A549 (cell line): ENCODE data around the gene COPS8.

Experiments used
- BHLHE40 ChIP-seq: IDR thresholded peaks from 2 replicates; pipeline ENCODE4 v1.6.1; 2012; ENCODE audit warnings: low read depth, low read length, inconsistent platforms
- CTCF ChIP-seq: fragments of >200 bp; sonication (Bioruptor Twin); formaldehyde crosslinking; IDR thresholded peaks from 3 replicates; pipeline ENCODE4 v1.5.1; 2016
- JUN ChIP-seq, 2 experiments: fragments of >200 bp; sonication (Bioruptor Twin); formaldehyde crosslinking; IDR thresholded peaks; 2 replicates in 1 of 2; 3 replicates in 1 of 2; pipeline ENCODE4 v1.6.1; 2016 to 2017
- MAX ChIP-seq: IDR thresholded peaks from 2 replicates; pipeline ENCODE4 v1.6.1; 2012
- POLR2A ChIP-seq: IDR thresholded peaks from 2 replicates; pipeline ENCODE4 v1.6.1; 2012; ENCODE audit warnings: mild to moderate bottlenecking, low read length
- RAD21 ChIP-seq, 2 experiments: fragments of >200 bp in 1 of 2; sonication (Bioruptor Twin) in 1 of 2; formaldehyde crosslinking in 1 of 2; IDR thresholded peaks in 1 of 2; conservative IDR thresholded peaks in 1 of 2; 2 replicates in 1 of 2; 3 replicates in 1 of 2; pipeline ENCODE4 v1.6.1; 2012 to 2018; ENCODE audit warnings: inconsistent platforms in 1 of 2
- RARB ChIP-seq: fragments of 250-450 bp; sonication (Bioruptor Pico); IDR thresholded peaks from 2 replicates; pipeline ENCODE4 v1.8.0; 2021; ENCODE audit warnings: mild to moderate bottlenecking, moderate library complexity
- REST ChIP-seq: fragments of 200-600 bp; sonication (generic); IDR thresholded peaks from 2 replicates; pipeline ENCODE4 v1.6.1; 2016; ENCODE audit warnings: antibody characterized with exemption, mild to moderate bottlenecking, moderate library complexity
- RFX5 ChIP-seq: fragments of 450-650 bp; IDR thresholded peaks from 2 replicates; pipeline ENCODE4 v1.7.1; 2014; ENCODE audit warnings: antibody characterized with exemption, mild to moderate bottlenecking, moderate library complexity
- TP53 ChIP-seq: fragments of 250-450 bp; sonication (Bioruptor Pico); IDR thresholded peaks from 2 replicates; pipeline ENCODE4 v1.5.0; 2021; ENCODE audit warnings: mild to moderate bottlenecking, moderate library complexity

- TF ChIP-seq CTCF (no peak), REST (no peak), TP53 (CRISPR knock-in tag) (no peak), RARB (no peak), POLR2A (no peak), RAD21 (conservative IDR thresholded peaks at IDR 0.05 in 1 of 2, IDR thresholded peaks at IDR 0.05 in 1 of 2) (no peak), MAX (no peak), BHLHE40 (no peak), RFX5 (no peak), JUN (IDR thresholded peaks at IDR 0.05) (no peak)
Observed at GRCh38 chr2:237109421-237109934, 23.8 kb downstream of the COPS8 start.
